HG02973 (cell line): ENCODE results near the gene ENOX1.

Source experiments
- ATAC-seq: cut with Tn5 transposase; IDR thresholded peaks from one replicate; pipeline ENCODE4 v1.9.1; 2021; ENCODE audit warnings: moderate library complexity; ENCODE audit not compliant: unreplicated experiment

Gene ENOX1

GRCh38 chr13:43555667-43556066, 231.1 kb downstream of the ENOX1 start:
- no peak for ATAC-seq

- ATAC-seq, result no peak
Observed at GRCh38 chr13:43551897-43552456, 234.8 kb downstream of the ENOX1 start.

GRCh38 chr13:43546816-43547215, 240.0 kb downstream of the ENOX1 start:
- no peak for ATAC-seq

- ATAC-seq, result no peak
Observed at GRCh38 chr13:43546251-43546650, 240.5 kb downstream of the ENOX1 start.

GRCh38 chr13:43545317-43545874, 241.4 kb downstream of the ENOX1 start:
- ATAC-seq, result no peak

- no peak for ATAC-seq
Observed at GRCh38 chr13:43544631-43545030, 242.1 kb downstream of the ENOX1 start.

GRCh38 chr13:43544011-43544410, 242.8 kb downstream of the ENOX1 start:
- no peak for ATAC-seq

GRCh38 chr13:43543331-43543730, 243.4 kb downstream of the ENOX1 start:
- no peak for ATAC-seq

GRCh38 chr13:43537124-43537523, 249.6 kb downstream of the ENOX1 start:
- no peak for ATAC-seq

GRCh38 chr13:43529796-43530195, 257.0 kb downstream of the ENOX1 start:
- no peak for ATAC-seq

- no peak for ATAC-seq
Observed at GRCh38 chr13:43528992-43529391, 257.8 kb downstream of the ENOX1 start.

GRCh38 chr13:43522788-43523187, 264.0 kb downstream of the ENOX1 start:
- ATAC-seq, result no peak

- ATAC-seq, result no peak
Observed at GRCh38 chr13:43520351-43520750, 266.4 kb downstream of the ENOX1 start.

- ATAC-seq, result no peak
Observed at GRCh38 chr13:43518833-43519232, 267.9 kb downstream of the ENOX1 start.

GRCh38 chr13:43516401-43516833, 270.4 kb downstream of the ENOX1 start:
- ATAC-seq, result no peak

- no peak for ATAC-seq
Observed at GRCh38 chr13:43515531-43515930, 271.2 kb downstream of the ENOX1 start.

- no peak for ATAC-seq
Observed at GRCh38 chr13:43514311-43514710, 272.5 kb downstream of the ENOX1 start.

- no peak for ATAC-seq
Observed at GRCh38 chr13:43512221-43512620, 274.6 kb downstream of the ENOX1 start.

- ATAC-seq, result no peak
Observed at GRCh38 chr13:43510956-43511901, 275.5 kb downstream of the ENOX1 start.

- ATAC-seq, result no peak
Observed at GRCh38 chr13:43495732-43496131, 291.0 kb downstream of the ENOX1 start.

- ATAC-seq, result no peak
Observed at GRCh38 chr13:43494206-43494605, 292.6 kb downstream of the ENOX1 start.

- ATAC-seq, result no peak
Observed at GRCh38 chr13:43493496-43494000, 293.2 kb downstream of the ENOX1 start.
